Transverse colon (tissue), 4 donors: Measurements from ENCODE around the gene OR51M1. TPM values are rescaled to one million over a fixed set of nuclear protein-coding genes. Genes with fewer than 3 reads are reported as not detected.
"Not testable (repeated sequence)": the region's sequence is repeated elsewhere in the genome, so short reads cannot be mapped to it uniquely, and the experiment has no call there.

Experiments
- DNase-seq: peaks from one replicate; pipeline ENCODE4 v3.0.0-alpha.2; 2019
- H3K27ac ChIP-seq, 4 donors: fragments of 200-600 bp; sonication (generic); 2 replicates each; pipeline ENCODE4 v1.5.1; 2016 to 2018; ENCODE audit warnings: inconsistent platforms in 4 of 4
- H3K27me3 ChIP-seq: fragments of 200-600 bp; sonication (generic); 2 replicates; pipeline ENCODE4 v1.5.1; 2017; ENCODE audit warnings: inconsistent platforms
- H3K36me3 ChIP-seq, 4 donors: fragments of 200-600 bp; sonication (generic); 2 replicates each; pipeline ENCODE4 v1.5.1; 2017 to 2019; ENCODE audit warnings: inconsistent platforms in 4 of 4
- H3K4me1 ChIP-seq, 4 donors: fragments of 200-600 bp; sonication (generic); 2 replicates each; pipeline ENCODE4 v1.5.1; 2017 to 2020; ENCODE audit warnings: inconsistent platforms in 4 of 4
- H3K4me3 ChIP-seq, 4 donors: fragments of 200-600 bp; sonication (generic); 1 replicate in 1 of 4; 2 replicates in 3 of 4; pipeline versions ENCODE4 v1.5.1 to v1.6.1; 2017 to 2019; ENCODE audit warnings: inconsistent platforms in 4 of 4
- H3K9me3 ChIP-seq, 2 donors: fragments of 200-600 bp; sonication (generic); 2 replicates each; pipeline ENCODE4 v1.5.1; 2017 to 2019; ENCODE audit warnings: inconsistent platforms in 2 of 2
- EP300 ChIP-seq: sonication (generic); formaldehyde crosslinking; IDR thresholded peaks from one replicate; pipeline ENCODE4 v1.6.1; 2017; ENCODE audit warnings: antibody characterized with exemption, low read depth
- POLR2A ChIP-seq: fragments of 450-650 bp; IDR thresholded peaks from one replicate; pipeline ENCODE4 v1.6.1; 2016; ENCODE audit warnings: antibody characterized with exemption, mild to moderate bottlenecking, moderate library complexity
- POLR2AphosphoS5 ChIP-seq, 3 donors: sonication (generic); formaldehyde crosslinking; IDR thresholded peaks; one replicate each; pipeline ENCODE4 v1.6.1; 2016; ENCODE audit warnings: antibody characterized with exemption in 3 of 3
- WGBS, 2 donors: methylation state at CpG; one replicate each; pipeline ENCODE4 v1.1.5; 2018; ENCODE audit warnings: low coverage in 1 of 2; 5-methylcytosine and 5-hydroxymethylcytosine counted together
- in situ Hi-C, 4 donors: fragments of 200-750 bp; cut with MboI; loops; one replicate each; pipeline versions ENCODE4 v1.15.0 to v1.15.1; 2017; ENCODE audit warnings: low sequenced_read_pairs in 3 of 4, low pct_ligation_motif_present in 1 of 4, low pct_unique_long_range_greater_than_20kb in 1 of 4
- intact Hi-C: fragments of 100-400 bp; cut with DNase I; formaldehyde crosslinking; loops from one replicate; pipeline ENCODE4 v1.15.1; 2023; ENCODE audit warnings: low total_unique reads
- total RNA-seq, 4 donors: library from RNA; depleted of rRNA; stranded (reverse); fragments of >200 nt; gene quantifications; one replicate each; pipeline ENCODE4 v1.1.0, GENCODE V29; 2016
- TF ChIP-seq, protein P1 (sequence below), 5 experiments: fragments of 200-600 bp in 3 of 5; fragments of 450-650 bp in 2 of 5; sonication (generic) in 3 of 5; IDR thresholded peaks; 1 replicate in 2 of 5; 2 replicates in 3 of 5; pipeline ENCODE4 v1.5.1; 2016 to 2017; ENCODE audit warnings: antibody characterized with exemption in 5 of 5, inconsistent platforms in 3 of 5, mild to moderate bottlenecking in 2 of 5, moderate library complexity in 1 of 5

The OR51M1 gene
- total RNA-seq, 4 donors from 2014 or later = not detected

DNA sequence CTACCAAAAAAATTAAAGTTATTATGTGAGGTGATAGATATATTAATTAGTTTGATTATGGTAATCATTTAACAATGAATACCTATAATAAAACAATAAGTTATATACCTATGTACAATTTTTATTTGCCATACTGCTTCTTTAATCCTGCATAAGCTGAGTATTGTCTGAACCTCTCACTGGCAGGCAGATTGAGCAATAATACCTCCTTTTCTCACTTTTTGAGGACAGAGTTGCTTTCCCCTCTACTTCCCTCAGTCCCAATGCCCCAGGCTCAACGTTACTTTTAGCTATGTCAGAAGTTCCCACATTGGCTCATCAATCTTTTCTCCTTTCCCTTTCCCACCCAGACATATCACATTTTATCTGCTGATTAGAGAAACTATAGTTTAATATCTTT lies 34.1 kb upstream of the OR51M1 start:
- H3K4me3 ChIP-seq = no peak overlapping the region
- no peaks in the 10 kb centered on the region for H3K27me3 ChIP-seq
- in situ Hi-C loops = no loop called here
- H3K4me1 ChIP-seq = no peaks in the 10 kb centered on the region
- H3K9me3 ChIP-seq = no peaks in the 10 kb centered on the region
- no peak for DNase-seq
- 10 to 42% methylated on average over 1 of the region's 1 CpG for whole genome bisulfite sequencing, 2 donors
- intact Hi-C loops = no loop called here
- no peak for TF ChIP-seq POLR2A
- no peaks in the 10 kb centered on the region for H3K36me3 ChIP-seq
- H3K27ac ChIP-seq = no peak overlapping the region

DNA sequence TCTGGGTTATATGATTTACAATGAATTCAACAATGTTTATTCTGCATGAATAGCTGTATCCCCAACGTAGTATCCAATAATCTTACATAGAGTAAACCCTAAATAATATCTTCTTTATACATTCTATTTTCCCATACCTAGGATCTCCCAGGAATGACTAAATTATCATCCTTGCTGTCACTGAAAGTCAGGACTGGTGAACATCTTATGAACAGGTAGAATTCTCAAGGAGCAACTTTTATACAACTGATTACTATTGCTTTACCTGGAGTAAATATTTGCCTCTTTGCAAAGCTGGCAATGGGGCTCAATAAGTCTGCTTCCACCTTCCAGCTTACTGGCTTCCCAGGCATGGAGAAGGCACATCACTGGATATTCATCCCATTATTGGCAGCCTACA lies 32.4 kb upstream of the OR51M1 start, which contains the start of gene OR51B6:
TSS of gene OR51B6 (plus strand) at position 301 of the 400 bp plus-strand sequence. CDS start at position 301, 0 bp downstream.
- no peak for DNase-seq
- H3K4me3 ChIP-seq = no peak within 1 kb of the TSS
- WGBS, 2 donors = 50 to 67% methylated on average over 1 of the region's 1 CpG
- no peaks in the 10 kb centered on the region for H3K4me1 ChIP-seq
- H3K27me3 ChIP-seq = no peaks in the 10 kb centered on the region
- no peaks in the 10 kb centered on the region for H3K9me3 ChIP-seq
- H3K36me3 ChIP-seq = no peaks in the 10 kb centered on the region
- H3K27ac ChIP-seq = no peak within 1 kb of the TSS
- no peak for TF ChIP-seq POLR2AphosphoS5 (IDR thresholded peaks at IDR 0.05)
- no peak for TF ChIP-seq EP300
- TF ChIP-seq, protein P1, sequence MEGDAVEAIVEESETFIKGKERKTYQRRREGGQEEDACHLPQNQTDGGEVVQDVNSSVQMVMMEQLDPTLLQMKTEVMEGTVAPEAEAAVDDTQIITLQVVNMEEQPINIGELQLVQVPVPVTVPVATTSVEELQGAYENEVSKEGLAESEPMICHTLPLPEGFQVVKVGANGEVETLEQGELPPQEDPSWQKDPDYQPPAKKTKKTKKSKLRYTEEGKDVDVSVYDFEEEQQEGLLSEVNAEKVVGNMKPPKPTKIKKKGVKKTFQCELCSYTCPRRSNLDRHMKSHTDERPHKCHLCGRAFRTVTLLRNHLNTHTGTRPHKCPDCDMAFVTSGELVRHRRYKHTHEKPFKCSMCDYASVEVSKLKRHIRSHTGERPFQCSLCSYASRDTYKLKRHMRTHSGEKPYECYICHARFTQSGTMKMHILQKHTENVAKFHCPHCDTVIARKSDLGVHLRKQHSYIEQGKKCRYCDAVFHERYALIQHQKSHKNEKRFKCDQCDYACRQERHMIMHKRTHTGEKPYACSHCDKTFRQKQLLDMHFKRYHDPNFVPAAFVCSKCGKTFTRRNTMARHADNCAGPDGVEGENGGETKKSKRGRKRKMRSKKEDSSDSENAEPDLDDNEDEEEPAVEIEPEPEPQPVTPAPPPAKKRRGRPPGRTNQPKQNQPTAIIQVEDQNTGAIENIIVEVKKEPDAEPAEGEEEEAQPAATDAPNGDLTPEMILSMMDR (IDR thresholded peaks at IDR 0.05) = no peak
- no peak for TF ChIP-seq POLR2A
- intact Hi-C loops = no loop called here
- in situ Hi-C loops = no loop called here

DNA sequence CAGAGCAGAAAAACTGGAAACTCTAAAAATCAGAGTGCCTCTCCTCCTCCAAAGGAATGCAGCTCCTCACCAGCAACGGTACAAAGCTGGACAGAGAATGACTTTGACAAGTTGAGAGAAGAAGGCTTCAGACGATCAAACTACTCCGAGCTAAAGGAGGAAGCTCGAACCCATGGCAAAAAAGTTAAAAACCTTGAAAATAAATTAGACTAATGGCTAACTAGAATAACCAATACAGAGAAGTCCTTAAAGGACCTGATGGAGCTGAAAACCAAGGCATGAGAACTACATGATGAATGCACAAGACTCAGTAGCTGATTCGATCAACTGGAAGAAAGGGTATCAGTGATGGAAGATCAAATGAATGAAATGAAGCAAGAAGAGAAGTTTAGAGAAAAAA lies 27.6 kb upstream of the OR51M1 start:
- H3K27me3 ChIP-seq, H3K36me3 ChIP-seq, intact Hi-C loops, in situ Hi-C loops, H3K27ac ChIP-seq, H3K4me3 ChIP-seq, H3K4me1 ChIP-seq, H3K9me3 ChIP-seq, DNase-seq: not testable (repeated sequence)
- 81% methylated on average over 5 of the region's 5 CpGs; no CpG with 5 or more reads in 1 of the 2 donors for WGBS, 2 donors

DNA sequence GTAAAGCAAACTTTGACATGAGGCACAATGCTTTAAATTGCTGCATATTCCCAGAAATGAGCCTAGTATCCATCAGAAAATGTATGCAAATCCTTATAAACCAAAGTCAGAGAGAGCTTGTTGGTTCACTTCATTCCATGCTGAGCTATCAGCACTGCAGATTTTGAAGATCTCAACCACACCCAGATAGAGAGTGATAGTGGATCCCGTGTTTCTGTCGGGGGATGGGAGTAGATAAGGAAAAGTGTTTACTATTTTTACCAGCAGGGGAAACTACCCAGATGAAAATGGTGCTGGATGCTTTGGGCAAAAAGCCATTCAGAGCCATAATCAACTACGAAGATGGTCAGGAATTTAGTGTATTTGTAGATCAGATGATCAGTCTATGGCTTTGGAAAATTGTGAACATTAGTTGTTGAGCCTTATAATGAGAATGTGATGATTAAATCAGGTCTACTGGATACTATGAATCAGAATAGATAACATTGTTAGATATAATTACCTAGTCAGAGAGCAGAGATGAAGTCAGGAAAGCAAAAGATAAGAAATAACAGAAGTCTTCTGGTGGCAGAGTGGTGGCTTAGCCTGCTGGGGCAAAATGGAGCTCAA lies 21.5 kb upstream of the OR51M1 start:
- TF ChIP-seq EP300 = no peak
- TF ChIP-seq POLR2A = no peak
- TF ChIP-seq POLR2AphosphoS5 (IDR thresholded peaks at IDR 0.05) = no peak
- TF ChIP-seq, protein P1 (IDR thresholded peaks at IDR 0.05) = no peak
- Histone ChIP-seq H3K36me3 (no peaks in the 10 kb centered on the region), H3K4me1 (no peaks in the 10 kb centered on the region), H3K4me3 (no peak overlapping the region), H3K27ac (no peak overlapping the region), H3K9me3 (no peaks in the 10 kb centered on the region), H3K27me3 (no peaks in the 10 kb centered on the region)
- WGBS, 2 donors = 49 to 74% methylated on average over 3 of the region's 3 CpGs
- DNase-seq = no peak
- in situ Hi-C loops (no loop called here), intact Hi-C loops (no loop called here)

DNA sequence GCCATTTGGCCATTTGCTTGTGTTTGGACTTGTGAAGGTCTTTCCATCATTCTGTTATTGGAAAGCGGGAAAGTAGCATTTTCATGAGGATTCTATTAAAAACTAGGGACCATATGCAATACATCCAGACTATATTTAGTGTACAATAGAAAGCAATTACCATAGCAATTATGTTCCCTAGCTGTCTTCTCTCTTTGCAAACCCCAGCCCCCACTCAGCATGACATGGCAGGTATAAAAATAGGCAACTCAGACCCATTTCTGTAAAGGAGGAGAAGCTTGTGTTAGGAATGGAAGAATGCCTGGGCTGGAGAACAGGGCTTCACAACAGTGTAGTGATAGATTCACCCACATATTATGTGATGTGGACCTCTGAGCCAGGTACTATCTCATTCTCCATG lies 19.9 kb upstream of the OR51M1 start:
- Histone ChIP-seq H3K27me3 (no peaks in the 10 kb centered on the region), H3K9me3 (no peaks in the 10 kb centered on the region), H3K4me3 (no peak overlapping the region), H3K4me1 (no peaks in the 10 kb centered on the region), H3K27ac (no peak overlapping the region), H3K36me3 (no peaks in the 10 kb centered on the region)
- no peak for TF ChIP-seq EP300
- TF ChIP-seq, protein P1 (IDR thresholded peaks at IDR 0.05) = no peak
- TF ChIP-seq POLR2A = no peak
- TF ChIP-seq POLR2AphosphoS5 (IDR thresholded peaks at IDR 0.05) = no peak
- in situ Hi-C loops (no loop called here), intact Hi-C loops (no loop called here)
- DNase-seq = no peak
- WGBS, 2 donors = 88 to 91% methylated on average over 1 of the region's 1 CpG
